Measurements from ENCODE around the gene PPARD.
A peak's percentile ranks its signal among the peaks of the same experiment; 100 is the strongest.

PPARD gene

DNA sequence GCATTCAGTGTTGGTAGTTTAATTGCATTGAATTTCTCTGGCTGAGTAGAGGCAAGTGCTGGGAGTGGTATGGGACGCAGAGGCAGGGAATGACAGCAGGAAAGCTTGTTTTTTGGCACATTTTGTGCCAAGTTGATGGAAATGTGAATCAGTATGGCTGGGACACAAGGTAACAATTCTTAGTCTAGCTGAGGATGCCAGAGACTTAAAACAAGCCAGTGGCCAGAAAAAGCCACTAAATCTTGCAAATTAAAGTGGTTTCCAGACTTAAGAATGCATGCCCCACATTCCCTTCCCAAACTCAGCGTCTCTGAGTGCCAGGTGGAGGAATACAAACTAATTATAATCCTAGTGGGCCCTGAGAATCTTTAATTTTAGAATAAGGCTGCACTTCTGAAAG lies 35.9 kb downstream of the PPARD start:
- no peak for TF ChIP-seq FOXP2 (optimal IDR thresholded peaks at IDR 0.05; ENCODE audit: borderline replicate concordance, extremely low read depth, extremely low read length, insufficient read depth)
- no peak for TF ChIP-seq SIN3A (IDR thresholded peaks at IDR 0.05; ENCODE audit: borderline replicate concordance, insufficient read depth, low read length)
- TF ChIP-seq, protein P1, sequence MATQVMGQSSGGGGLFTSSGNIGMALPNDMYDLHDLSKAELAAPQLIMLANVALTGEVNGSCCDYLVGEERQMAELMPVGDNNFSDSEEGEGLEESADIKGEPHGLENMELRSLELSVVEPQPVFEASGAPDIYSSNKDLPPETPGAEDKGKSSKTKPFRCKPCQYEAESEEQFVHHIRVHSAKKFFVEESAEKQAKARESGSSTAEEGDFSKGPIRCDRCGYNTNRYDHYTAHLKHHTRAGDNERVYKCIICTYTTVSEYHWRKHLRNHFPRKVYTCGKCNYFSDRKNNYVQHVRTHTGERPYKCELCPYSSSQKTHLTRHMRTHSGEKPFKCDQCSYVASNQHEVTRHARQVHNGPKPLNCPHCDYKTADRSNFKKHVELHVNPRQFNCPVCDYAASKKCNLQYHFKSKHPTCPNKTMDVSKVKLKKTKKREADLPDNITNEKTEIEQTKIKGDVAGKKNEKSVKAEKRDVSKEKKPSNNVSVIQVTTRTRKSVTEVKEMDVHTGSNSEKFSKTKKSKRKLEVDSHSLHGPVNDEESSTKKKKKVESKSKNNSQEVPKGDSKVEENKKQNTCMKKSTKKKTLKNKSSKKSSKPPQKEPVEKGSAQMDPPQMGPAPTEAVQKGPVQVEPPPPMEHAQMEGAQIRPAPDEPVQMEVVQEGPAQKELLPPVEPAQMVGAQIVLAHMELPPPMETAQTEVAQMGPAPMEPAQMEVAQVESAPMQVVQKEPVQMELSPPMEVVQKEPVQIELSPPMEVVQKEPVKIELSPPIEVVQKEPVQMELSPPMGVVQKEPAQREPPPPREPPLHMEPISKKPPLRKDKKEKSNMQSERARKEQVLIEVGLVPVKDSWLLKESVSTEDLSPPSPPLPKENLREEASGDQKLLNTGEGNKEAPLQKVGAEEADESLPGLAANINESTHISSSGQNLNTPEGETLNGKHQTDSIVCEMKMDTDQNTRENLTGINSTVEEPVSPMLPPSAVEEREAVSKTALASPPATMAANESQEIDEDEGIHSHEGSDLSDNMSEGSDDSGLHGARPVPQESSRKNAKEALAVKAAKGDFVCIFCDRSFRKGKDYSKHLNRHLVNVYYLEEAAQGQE (IDR thresholded peaks at IDR 0.05; ENCODE audit: insufficient read depth in 1 of 2, low read depth in 2 of 2, low read length in 2 of 2): no peak
- no peak for TF ChIP-seq TAF1 (IDR thresholded peaks at IDR 0.05; ENCODE audit: borderline replicate concordance, insufficient read depth, low read length)
- no peak for TF ChIP-seq POLR2AphosphoS5 (IDR thresholded peaks at IDR 0.05; ENCODE audit: low read depth, low read length)

DNA sequence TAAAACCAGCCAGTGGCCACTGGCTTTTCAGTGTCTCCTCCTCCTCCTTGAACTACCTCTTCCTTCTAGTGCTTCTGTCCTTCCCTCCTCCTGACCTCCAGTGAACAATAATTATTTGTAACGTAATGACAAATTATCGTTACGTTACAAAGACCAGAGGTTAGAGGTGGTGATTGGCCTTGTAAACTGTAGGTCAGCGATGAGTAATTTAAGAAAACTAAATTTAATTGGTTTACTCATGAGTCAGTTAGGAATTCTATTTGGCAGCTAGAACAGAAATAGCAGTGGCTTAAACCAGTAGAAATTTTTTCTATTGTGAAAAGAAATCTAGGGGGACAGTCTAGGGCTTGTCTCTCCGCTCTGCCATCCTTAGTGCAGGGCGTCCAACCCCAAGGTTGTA lies 38.8 kb downstream of the PPARD start:
- TF ChIP-seq FOXP2 (optimal IDR thresholded peaks at IDR 0.05; ENCODE audit: borderline replicate concordance, extremely low read depth, extremely low read length, insufficient read depth) (no peak), SIN3A (IDR thresholded peaks at IDR 0.05; ENCODE audit: borderline replicate concordance, insufficient read depth, low read length) (no peak), TAF1 (IDR thresholded peaks at IDR 0.05; ENCODE audit: borderline replicate concordance, insufficient read depth, low read length) (no peak), POLR2AphosphoS5 (IDR thresholded peaks at IDR 0.05; ENCODE audit: low read depth, low read length) (no peak)
- TF ChIP-seq, protein P1 (IDR thresholded peaks at IDR 0.05; ENCODE audit: insufficient read depth in 1 of 2, low read depth in 2 of 2, low read length in 2 of 2): no peak

DNA sequence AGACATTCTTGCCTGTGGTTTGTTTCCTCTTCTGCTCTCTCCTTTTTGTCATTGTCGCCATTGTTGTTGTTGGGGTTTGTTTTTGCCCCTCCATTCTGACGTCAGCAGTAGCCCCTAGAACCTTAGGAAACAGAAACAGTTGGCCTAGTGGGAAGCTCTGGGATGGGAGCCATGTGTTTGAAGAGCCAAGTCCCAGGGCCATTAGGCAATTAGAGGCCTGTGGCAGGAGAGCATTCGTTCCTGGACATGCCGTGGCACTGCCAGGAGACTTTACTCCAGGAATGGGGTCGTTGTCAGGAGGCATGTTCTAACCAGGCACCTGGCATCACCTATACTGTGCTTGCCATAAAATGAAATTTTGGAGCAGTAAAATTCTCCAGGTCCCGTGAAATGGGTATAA lies 39.7 kb downstream of the PPARD start:
- TF ChIP-seq, protein P1 (IDR thresholded peaks at IDR 0.05; ENCODE audit: insufficient read depth in 1 of 2, low read depth in 2 of 2, low read length in 2 of 2): no peak
- TF ChIP-seq FOXP2 (optimal IDR thresholded peaks at IDR 0.05; ENCODE audit: borderline replicate concordance, extremely low read depth, extremely low read length, insufficient read depth) (no peak), SIN3A (IDR thresholded peaks at IDR 0.05; ENCODE audit: borderline replicate concordance, insufficient read depth, low read length) (no peak), TAF1 (IDR thresholded peaks at IDR 0.05; ENCODE audit: borderline replicate concordance, insufficient read depth, low read length) (no peak), POLR2AphosphoS5 (IDR thresholded peaks at IDR 0.05; ENCODE audit: low read depth, low read length) (no peak)

DNA sequence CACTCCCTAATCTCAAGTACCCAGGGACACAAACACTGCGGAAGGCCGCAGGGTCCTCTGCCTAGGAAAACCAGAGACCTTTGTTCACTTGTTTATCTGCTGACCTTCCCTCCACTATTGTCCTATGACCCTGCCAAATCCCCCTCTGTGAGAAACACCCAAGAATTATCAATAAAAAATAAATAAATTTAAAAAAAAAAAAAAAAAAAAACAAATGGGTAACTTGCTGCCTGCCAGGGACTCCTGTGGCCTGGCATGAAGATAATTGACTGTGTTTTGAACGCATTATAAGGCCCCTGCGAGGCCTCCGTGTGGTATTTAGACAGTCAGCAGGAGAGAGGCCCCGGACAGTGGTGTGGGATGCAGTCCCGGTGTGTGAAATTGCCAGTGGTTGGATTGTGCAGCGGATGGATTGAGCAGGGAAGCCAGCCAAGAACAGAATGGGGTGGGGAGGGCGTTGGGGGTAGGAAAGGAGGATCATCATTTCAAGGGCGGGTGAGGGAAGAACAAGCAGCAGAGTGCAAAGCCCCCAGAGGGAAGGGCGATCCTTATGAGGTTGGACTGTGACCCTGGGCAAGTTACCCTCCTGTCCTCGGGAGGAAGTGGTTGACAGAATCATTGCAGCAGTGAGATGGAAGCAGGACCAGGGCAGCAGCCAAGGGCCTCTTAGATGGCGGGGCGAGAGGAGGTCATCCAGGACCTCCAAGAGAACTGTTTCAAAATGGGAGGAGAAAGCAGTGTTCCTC lies 43.3 kb downstream of the PPARD start:
- TF ChIP-seq, protein P1 (IDR thresholded peaks at IDR 0.05; ENCODE audit: insufficient read depth in 1 of 2, low read depth in 2 of 2, low read length in 2 of 2): no peak

DNA sequence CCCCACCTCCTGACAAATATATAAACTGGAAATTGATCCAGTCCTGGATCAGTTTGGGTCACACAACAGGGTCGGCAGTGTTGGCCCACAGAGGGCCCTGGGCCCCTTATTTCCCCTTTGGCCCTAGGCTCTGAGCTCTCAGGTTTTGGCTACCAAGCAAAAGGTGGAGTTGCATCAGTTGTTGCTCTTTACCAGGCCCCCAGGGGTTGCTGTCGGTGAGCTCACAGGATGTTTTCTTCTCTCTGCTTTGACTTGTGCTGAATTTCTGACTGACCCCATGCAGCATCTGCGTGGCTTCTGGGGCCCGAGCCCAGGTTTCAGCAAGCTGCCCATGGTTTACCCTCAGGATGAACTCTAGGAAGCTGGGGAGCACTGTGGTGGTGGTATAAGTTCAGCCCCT lies 44.6 kb downstream of the PPARD start:
- TF ChIP-seq SIN3A (IDR thresholded peaks at IDR 0.05; ENCODE audit: borderline replicate concordance, insufficient read depth, low read length) (no peak), FOXP2 (optimal IDR thresholded peaks at IDR 0.05; ENCODE audit: borderline replicate concordance, extremely low read depth, extremely low read length, insufficient read depth) (peak; percentile 52)

Data from PFSK-1 (cell line).